ENCODE data around the gene BZW1. TPM values are rescaled to one million over a fixed set of nuclear protein-coding genes. Genes with fewer than 3 reads are reported as not detected.

Gene BZW1
- polyA plus RNA-seq, 1 experiment: 233 TPM

- no peak for DNase-seq (ENCODE audit: low read depth)
- ChIA-PET CTCF (no interaction called here), POLR2A (no interaction called here)
- Histone ChIP-seq H3K36me3 (ENCODE audit: control insufficient read depth, insufficient read depth, low read length) (peaks cover 12% of the 10 kb centered on the region), H3K4me3 (ENCODE audit: low read depth, low read length) (peak overlapping the region; percentile 86), H3K27me3 (ENCODE audit: control insufficient read depth, insufficient read depth, low read length) (no peaks in the 10 kb centered on the region)
- TF ChIP-seq CTCF (IDR thresholded peaks at IDR 0.05; ENCODE audit: insufficient read depth, low read depth, low read length): no peak
Measured at GRCh38 chr2:200861617-200862155, 50.0 kb downstream of the BZW1 start.

GRCh38 chr2:200862532-200863000 lies 50.9 kb downstream of the BZW1 start:
- POLR2A ChIA-PET: no interaction called here
- CTCF ChIA-PET: no interaction called here
- H3K4me3 ChIP-seq (ENCODE audit: low read depth, low read length): peak overlapping the region; percentile 86
- DNase-seq (ENCODE audit: low read depth): no peak
- H3K27me3 ChIP-seq (ENCODE audit: control insufficient read depth, insufficient read depth, low read length): no peaks in the 10 kb centered on the region
- H3K36me3 ChIP-seq (ENCODE audit: control insufficient read depth, insufficient read depth, low read length): peaks cover 8% of the 10 kb centered on the region; the same call in 1 of the 2 replicates
- TF ChIP-seq CTCF (IDR thresholded peaks at IDR 0.05; ENCODE audit: insufficient read depth, low read depth, low read length): no peak

GRCh38 chr2:200863782-200864175 lies 52.1 kb downstream of the BZW1 start:
- ChIA-PET POLR2A (no interaction called here), CTCF (interaction anchor here (0.7 to 1.2 kb wide), 3 partner anchors 18 to 42 kb away, joined by 3 to 4 read pairs (median 3); no protein-coding TSS in a partner anchor)
- Histone ChIP-seq H3K4me3 (ENCODE audit: low read depth, low read length) (peak overlapping the region; percentile 86), H3K36me3 (ENCODE audit: control insufficient read depth, insufficient read depth, low read length) (peaks cover 5% of the 10 kb centered on the region; the same call in 1 of the 2 replicates), H3K27me3 (ENCODE audit: control insufficient read depth, insufficient read depth, low read length) (no peaks in the 10 kb centered on the region)
- TF ChIP-seq CTCF (IDR thresholded peaks at IDR 0.05; ENCODE audit: insufficient read depth, low read depth, low read length): no peak
- DNase-seq (ENCODE audit: low read depth): no peak

GRCh38 chr2:200864176-200865034 lies 52.7 kb downstream of the BZW1 start, which contains the start of gene CLK1:
TSS of gene CLK1 (minus strand) at chr2:200864658. CDS start at chr2:200861862, 2,796 bp downstream.
- H3K27me3 ChIP-seq (ENCODE audit: control insufficient read depth, insufficient read depth, low read length): no peaks in the 10 kb centered on the region
- H3K4me3 ChIP-seq (ENCODE audit: low read depth, low read length): peak within 1 kb of the TSS; percentile 86
- H3K36me3 ChIP-seq (ENCODE audit: control insufficient read depth, insufficient read depth, low read length): peaks cover 2% of the 10 kb centered on the region; the same call in 1 of the 2 replicates
- no peak for TF ChIP-seq CTCF (IDR thresholded peaks at IDR 0.05; ENCODE audit: insufficient read depth, low read depth, low read length)
- peak; percentile 61 for DNase-seq (ENCODE audit: low read depth)
- POLR2A ChIA-PET: interaction anchor here (0.8 kb wide), 1 partner anchor 25 kb away, joined by 6 read pairs; the partner anchor contains the start of genes NIF3L1 and PPIL3
- CTCF ChIA-PET: interaction anchor here (0.9 to 1.2 kb wide), 2 partner anchors 19 to 42 kb away, joined by 3 to 4 read pairs; no protein-coding TSS in a partner anchor

GRCh38 chr2:200869014-200869413 lies 57.3 kb downstream of the BZW1 start:
- no peaks in the 10 kb centered on the region; the same call in 1 of the 2 replicates for H3K36me3 ChIP-seq (ENCODE audit: control insufficient read depth, insufficient read depth, low read length)
- ChIA-PET POLR2A (no interaction called here), CTCF (interaction anchor here (0.8 to 1.2 kb wide), 3 partner anchors 14 to 50 kb away, joined by 3 read pairs; partner anchors contain the start of gene NIF3L1)
- no peak for DNase-seq (ENCODE audit: low read depth)
- H3K27me3 ChIP-seq (ENCODE audit: control insufficient read depth, insufficient read depth, low read length): no peaks in the 10 kb centered on the region
- H3K4me3 ChIP-seq (ENCODE audit: low read depth, low read length): no peak overlapping the region
- TF ChIP-seq CTCF (IDR thresholded peaks at IDR 0.05; ENCODE audit: insufficient read depth, low read depth, low read length): no peak

Measured in BJ (cell line).